HepG2 (cell line): ENCODE data around the gene ZCRB1. TPM values are rescaled to one million over a fixed set of nuclear protein-coding genes. Genes with fewer than 3 reads are reported as not detected.

Experiments
- ATAC-seq: fragments of 200-7000 bp; cut with Tn5 transposase; 3 replicates; pipeline ENCODE4 v1.9.1; 2020; ENCODE audit warnings: mild to moderate bottlenecking, moderate library complexity
- BruUV-seq: library from RNA; stranded (reverse); fragments of 400-500 nt; replicated peaks from 2 replicates; lab custom pipeline; 2021; lab: Mats Ljungman, UMichigan
- CTCF ChIA-PET: fragments of 300-600 bp; formaldehyde crosslinking; extraction: SDS; loops from one replicate; lab custom pipeline; 2021; ENCODE audit warnings: low total read pairs, inconsistent platforms, low intra/inter-chr PET ratio; lab: Yijun Ruan, JAX
- POLR2A ChIA-PET: fragments of 350-600 bp; sonication (Branson Sonifier 250); formaldehyde crosslinking; loops from one replicate; lab custom pipeline; 2020; ENCODE audit warnings: antibody characterized with exemption, inconsistent platforms; lab: Yijun Ruan, JAX
- DNase-seq: peaks from one replicate; pipeline ENCODE4 v3.0.0-alpha.2; 2015; ENCODE audit warnings: low spot score
- FAIRE-seq: peaks from 3 replicates; lab custom pipeline; 2011; peaks lifted over from hg19 to GRCh38; lab: Jason Lieb, UNC
- H2AFZ ChIP-seq: one replicate; pipeline ENCODE4 v1.6.1; 2011; ENCODE audit warnings: low read length, inconsistent platforms
- H3K27ac ChIP-seq: fragments of 300-600 bp; 3 replicates; pipeline ENCODE4 v1.8.0; 2011; ENCODE audit warnings: mixed run types, mild to moderate bottlenecking, mixed read lengths, low read length, inconsistent platforms; ENCODE audit not compliant: insufficient read depth; ENCODE audit errors: extremely low read length
- H3K27me3 ChIP-seq, 2 experiments: fragments of 200-600 bp in 1 of 2; 2 replicates in 1 of 2; 3 replicates in 1 of 2; pipeline versions ENCODE4 v1.6.0 to v1.8.0; 2011; ENCODE audit warnings: low read length in 2 of 2, mild to moderate bottlenecking in 2 of 2, moderate library complexity in 2 of 2, inconsistent platforms in 1 of 2; ENCODE audit not compliant: insufficient read depth in 2 of 2, control insufficient read depth in 1 of 2
- H3K36me3 ChIP-seq, 2 experiments: fragments of 200-600 bp in 1 of 2; replicated peaks in 1 of 2; 2 replicates in 1 of 2; 3 replicates in 1 of 2; pipeline versions ENCODE4 v1.5.1 to v1.8.0; 2011; ENCODE audit warnings: low read length in 2 of 2, inconsistent platforms in 1 of 2; ENCODE audit not compliant: insufficient read depth in 2 of 2, control insufficient read depth in 1 of 2
- H3K4me1 ChIP-seq: 2 replicates; pipeline ENCODE4 v1.5.1; 2012; ENCODE audit warnings: low read length, inconsistent platforms; ENCODE audit not compliant: insufficient read depth
- H3K4me2 ChIP-seq: 2 replicates; pipeline ENCODE4 v1.6.0; 2011; ENCODE audit warnings: low read depth, low read length, inconsistent platforms
- H3K4me3 ChIP-seq, 3 experiments: fragments of 200-600 bp in 1 of 3; sonication (generic), shearing (Covaris generic) in 1 of 3; replicated peaks in 1 of 3; 2 replicates each; pipeline ENCODE4 v1.5.1; 2011 to 2016; ENCODE audit warnings: low read length in 3 of 3, inconsistent platforms in 2 of 3, low read depth in 2 of 3, mild to moderate bottlenecking in 2 of 3, control low read depth in 1 of 3, mixed read lengths in 1 of 3; ENCODE audit not compliant: insufficient read depth in 1 of 3
- H3K79me2 ChIP-seq: one replicate; pipeline ENCODE4 v1.6.1; 2011; ENCODE audit warnings: low read length, inconsistent platforms; ENCODE audit not compliant: insufficient read depth
- H3K9ac ChIP-seq: 2 replicates; pipeline ENCODE4 v1.6.0; 2011; ENCODE audit warnings: mild to moderate bottlenecking, low read depth, low read length, inconsistent platforms; ENCODE audit not compliant: insufficient read depth
- H3K9me3 ChIP-seq: 2 replicates; pipeline ENCODE4 v1.5.1; 2012; ENCODE audit warnings: mild to moderate bottlenecking, low read length
- H4K20me1 ChIP-seq: 2 replicates; pipeline ENCODE4 v1.6.0; 2011; ENCODE audit warnings: inconsistent platforms, mild to moderate bottlenecking, low read length, moderate library complexity; ENCODE audit not compliant: insufficient read depth
- CHCHD3 ChIP-seq: sonication (generic); formaldehyde crosslinking; IDR thresholded peaks from 2 replicates; pipeline ENCODE4 v1.8.0; 2022; ENCODE audit warnings: mild to moderate bottlenecking, missing genetic modification reagents, moderate library complexity
- HNRNPK ChIP-seq: fragments of 200-400 bp; formaldehyde crosslinking; IDR thresholded peaks from 2 replicates; pipeline ENCODE4 v1.6.1; 2018; ENCODE audit warnings: low read length, low read depth, moderate library complexity, mild to moderate bottlenecking; ENCODE audit not compliant: poor library complexity, severe bottlenecking
- SMAD3 ChIP-seq: sonication (generic); formaldehyde crosslinking; IDR thresholded peaks from 2 replicates; pipeline ENCODE4 v1.4.0; 2020; ENCODE audit warnings: missing genetic modification reagents
- SMYD3 ChIP-seq: sonication (generic); formaldehyde crosslinking; IDR thresholded peaks from 2 replicates; pipeline ENCODE4 v1.8.1; 2023; ENCODE audit warnings: mild to moderate bottlenecking, missing genetic modification reagents
- SNAPC5 ChIP-seq: sonication (generic); formaldehyde crosslinking; IDR thresholded peaks from 2 replicates; pipeline ENCODE4 v1.8.1; 2023; ENCODE audit warnings: mild to moderate bottlenecking, missing genetic modification reagents, borderline replicate concordance
- ZFP36 ChIP-seq: fragments of 150-350 bp; IDR thresholded peaks from 2 replicates; pipeline ENCODE4 v1.6.1; 2018; ENCODE audit warnings: borderline replicate concordance, low read length, low read depth; ENCODE audit not compliant: partially characterized antibody
- ZNF407 ChIP-seq: sonication (generic); formaldehyde crosslinking; IDR thresholded peaks from one replicate; pipeline ENCODE4 v1.5.1; 2020; ENCODE audit warnings: mild to moderate bottlenecking, missing genetic modification reagents; ENCODE audit errors: not compliant biosample characterization
- ZNF616 ChIP-seq: sonication (generic); formaldehyde crosslinking; IDR thresholded peaks from 2 replicates; pipeline ENCODE4 v1.5.0; 2020; ENCODE audit warnings: low read depth, mild to moderate bottlenecking, missing genetic modification reagents
- WGBS: methylation state at CpG from one replicate; pipeline ENCODE4 v1.1.6; 2017; ENCODE audit warnings: low lambda C conversion rate; 5-methylcytosine and 5-hydroxymethylcytosine counted together
- in situ Hi-C: cut with HindIII; loops from 2 replicates; pipeline ENCODE4 v1.10.0; 2017; ENCODE audit warnings: low pct_unique_long_range_greater_than_20kb; ENCODE audit not compliant: extremely low pct_ligation_motif_present
- intact Hi-C: fragments of 100-400 bp; cut with micrococcal nuclease; formaldehyde crosslinking; loops from one replicate; pipeline ENCODE4 v1.10.0; 2022; ENCODE audit not compliant: unreplicated experiment
- polyA plus RNA-seq, 8 experiments: library from polyadenylated mRNA; depleted of rRNA in 3 of 8; stranded (reverse) in 7 of 8; unstranded in 1 of 8; fragments of >200 nt; fragmentation: Illumina TruSeq in 4 of 8; extraction: Trizol in 4 of 8; gene quantifications; 2 replicates each; pipeline versions ENCODE4 v1.2.1 to v1.2.3, GENCODE V29; 2011 to 2016; ENCODE audit warnings: low read depth in 4 of 8, missing spikeins in 1 of 8, mixed read lengths in 1 of 8; ENCODE audit not compliant: insufficient read depth in 1 of 8
- total RNA-seq, 5 experiments: library from RNA; depleted of rRNA; stranded (reverse); fragments of >200 nt; fragmentation: Illumina TruSeq; extraction: Trizol; gene quantifications; 2 replicates each; pipeline ENCODE4 v1.2.3, GENCODE V29; 2016; ENCODE audit warnings: low read depth in 1 of 5

The ZCRB1 gene
- total and polyA plus RNA-seq, 2 of the 13 experiments (the other 11 are each of a cell fraction or from before 2014, with no cell fraction given): 43.5 to 49.8 TPM

- TF ChIP-seq ZNF407 (CRISPR knock-in tag) (no peak), SMAD3 (CRISPR knock-in tag) (no peak)
These were observed 48.3 kb downstream of the ZCRB1 start (continued) for GRCh38 chr12:42277396-42278127.

DNA sequence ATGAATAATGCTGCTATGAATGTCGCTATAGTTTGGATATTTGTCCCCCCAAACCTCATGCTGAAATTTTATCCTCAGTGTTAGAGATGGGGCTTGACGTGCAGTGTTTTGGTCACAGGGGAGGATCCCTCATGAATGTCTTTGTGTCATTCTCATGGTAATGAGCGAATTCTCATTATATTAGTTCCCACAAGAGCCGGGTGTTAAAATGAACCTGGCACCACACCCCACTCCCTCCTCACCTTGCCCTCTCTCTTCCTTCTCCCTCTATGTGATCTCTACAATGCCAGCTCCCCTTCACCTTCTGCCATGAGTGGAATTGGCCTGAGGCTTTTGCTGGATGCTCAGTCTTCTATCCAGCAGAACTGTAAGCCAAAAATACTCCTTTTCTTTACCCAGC, 50.4 kb downstream of the ZCRB1 start:
- H3K79me2 ChIP-seq: no peaks in the 10 kb centered on the region
- no peaks in the 10 kb centered on the region; a peak in 2 of 5 replicates for H3K27me3 ChIP-seq
- no peak overlapping the region for H3K27ac ChIP-seq
- ChIA-PET CTCF (no interaction called here), POLR2A (no interaction called here)
- WGBS: 56% methylated on average over 4 of the region's 4 CpGs
- no peak for ATAC-seq
- intact Hi-C loops: no loop called here
- BruUV-seq: no TSS peak
- H3K9ac ChIP-seq: no peak overlapping the region
- no peak for DNase-seq
- no peaks in the 10 kb centered on the region for H3K36me3 ChIP-seq
- H2AFZ ChIP-seq: no peak overlapping the region
- no peaks in the 10 kb centered on the region for H4K20me1 ChIP-seq
- H3K9me3 ChIP-seq: no peaks in the 10 kb centered on the region
- TF ChIP-seq ZFP36 (no peak), CHCHD3 (CRISPR knock-in tag) (no peak), ZNF616 (CRISPR knock-in tag) (no peak), HNRNPK (no peak), SNAPC5 (CRISPR knock-in tag) (no peak), SMYD3 (CRISPR knock-in tag) (no peak)
- TF ChIP-seq, all 625 proteins: peak for 0
- H3K4me3 ChIP-seq: no peak overlapping the region
- FAIRE-seq: no peak
- no peak overlapping the region for H3K4me2 ChIP-seq
- in situ Hi-C loops: no loop called here
- no peaks in the 10 kb centered on the region for H3K4me1 ChIP-seq
